MM.1S (cell line): Measurements from ENCODE around the gene ELOVL1.

Experiments used
- EZH2 ChIP-seq: fragments of 300-600 bp; sonication (generic); optimal IDR thresholded peaks from 2 replicates; pipeline ENCODE3; 2017; ENCODE audit warnings: low read depth, mild to moderate bottlenecking, antibody characterized with exemption, low read length, mixed read lengths
- TF ChIP-seq, protein P1 (sequence below): fragments of 300-600 bp; sonication (generic); IDR thresholded peaks from 2 replicates; pipeline ENCODE4 v1.5.1; 2016; ENCODE audit warnings: antibody characterized with exemption, low read length, mixed read lengths

DNA sequence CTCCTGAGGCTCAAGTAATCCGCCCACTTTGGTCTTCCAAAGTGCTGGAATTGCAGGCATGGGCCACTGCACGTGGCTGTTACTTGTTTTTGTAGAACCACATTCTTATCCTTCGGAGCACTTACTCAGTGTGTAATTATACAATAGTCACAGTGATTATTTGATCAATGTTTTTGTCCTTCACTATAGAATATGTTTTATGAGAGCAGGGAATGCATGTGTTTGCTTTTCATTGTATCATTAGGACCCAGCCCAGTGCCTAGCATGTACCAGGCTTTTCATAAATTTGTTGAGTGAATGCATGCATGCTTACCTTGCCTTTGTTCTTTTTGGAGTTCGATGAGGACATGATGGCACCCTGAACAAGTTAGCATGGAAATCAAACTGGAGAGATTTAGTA lies 27.7 kb upstream of the ELOVL1 start:
- TF ChIP-seq, protein P1, sequence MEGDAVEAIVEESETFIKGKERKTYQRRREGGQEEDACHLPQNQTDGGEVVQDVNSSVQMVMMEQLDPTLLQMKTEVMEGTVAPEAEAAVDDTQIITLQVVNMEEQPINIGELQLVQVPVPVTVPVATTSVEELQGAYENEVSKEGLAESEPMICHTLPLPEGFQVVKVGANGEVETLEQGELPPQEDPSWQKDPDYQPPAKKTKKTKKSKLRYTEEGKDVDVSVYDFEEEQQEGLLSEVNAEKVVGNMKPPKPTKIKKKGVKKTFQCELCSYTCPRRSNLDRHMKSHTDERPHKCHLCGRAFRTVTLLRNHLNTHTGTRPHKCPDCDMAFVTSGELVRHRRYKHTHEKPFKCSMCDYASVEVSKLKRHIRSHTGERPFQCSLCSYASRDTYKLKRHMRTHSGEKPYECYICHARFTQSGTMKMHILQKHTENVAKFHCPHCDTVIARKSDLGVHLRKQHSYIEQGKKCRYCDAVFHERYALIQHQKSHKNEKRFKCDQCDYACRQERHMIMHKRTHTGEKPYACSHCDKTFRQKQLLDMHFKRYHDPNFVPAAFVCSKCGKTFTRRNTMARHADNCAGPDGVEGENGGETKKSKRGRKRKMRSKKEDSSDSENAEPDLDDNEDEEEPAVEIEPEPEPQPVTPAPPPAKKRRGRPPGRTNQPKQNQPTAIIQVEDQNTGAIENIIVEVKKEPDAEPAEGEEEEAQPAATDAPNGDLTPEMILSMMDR, result no peak
- TF ChIP-seq EZH2, result no peak
